ENCODE data around the gene ATF1. TPM values are rescaled to one million over a fixed set of nuclear protein-coding genes. Genes with fewer than 3 reads are reported as not detected.
"Not testable (repeated sequence)": the region's sequence is repeated elsewhere in the genome, so short reads cannot be mapped to it uniquely, and the experiment has no call there.

Gene ATF1
- total RNA-seq, 4 donors from 2014 or later = 16.8 to 24.9 (median 18.0) TPM

- no peak for DNase-seq (ENCODE audit: low spot score in 2 of 2)
- no peak for TF ChIP-seq CTCF (IDR thresholded peaks at IDR 0.05)
- no peak for TF ChIP-seq POLR2A (IDR thresholded peaks at IDR 0.05)
- no peak for TF ChIP-seq EP300 (IDR thresholded peaks at IDR 0.05)
- Histone ChIP-seq H3K27ac (no peak overlapping the region), H3K36me3 (no peaks in the 10 kb centered on the region), H3K4me1 (peaks cover 0 to 11% (median 0%) of the 10 kb centered on the region in 4 donors), H3K9me3 (peaks cover 0 to 9% (median 0%) of the 10 kb centered on the region in 4 donors), H3K4me3 (no peak overlapping the region), H3K27me3 (no peaks in the 10 kb centered on the region)
- 100% methylated on average over 1 of the region's 1 CpG for WGBS, 2 donors
Measured at GRCh38 chr12:50828121-50828520, 64.2 kb downstream of the ATF1 start.

- no peaks in the 10 kb centered on the region for H3K27me3 ChIP-seq
- H3K4me1 ChIP-seq = peaks cover 0 to 11% (median 0%) of the 10 kb centered on the region in 4 donors
- no peak for DNase-seq (ENCODE audit: low spot score in 2 of 2)
- TF ChIP-seq EP300 (IDR thresholded peaks at IDR 0.05) (no peak), CTCF (IDR thresholded peaks at IDR 0.05) (no peak), POLR2A (IDR thresholded peaks at IDR 0.05) (no peak)
- H3K4me3 ChIP-seq = no peak overlapping the region
- no peaks in the 10 kb centered on the region for H3K36me3 ChIP-seq
- H3K27ac ChIP-seq = no peak overlapping the region
- WGBS, 2 donors = 42 to 75% methylated on average over 2 of the region's 2 CpGs
- peaks cover 0 to 16% (median 0%) of the 10 kb centered on the region in 4 donors for H3K9me3 ChIP-seq
Measured at GRCh38 chr12:50828886-50829285, 65.0 kb downstream of the ATF1 start.

- not testable (repeated sequence) for H3K4me3 ChIP-seq; H3K27ac ChIP-seq; H3K4me1 ChIP-seq; DNase-seq (ENCODE audit: low spot score in 2 of 2); H3K27me3 ChIP-seq; H3K36me3 ChIP-seq
- H3K9me3 ChIP-seq = peaks cover 0 to 21% (median 0%) of the 10 kb centered on the region in 4 donors
Measured at GRCh38 chr12:50833801-50834200, 69.9 kb downstream of the ATF1 start.

- H3K4me1 ChIP-seq = peaks cover 0 to 7% (median 0%) of the 10 kb centered on the region in 4 donors
- WGBS, 2 donors = 84 to 85% methylated on average over 2 of the region's 2 CpGs
- DNase-seq (ENCODE audit: low spot score in 2 of 2) = no peak
- no peaks in the 10 kb centered on the region for H3K36me3 ChIP-seq
- peaks cover 0 to 4% of the 10 kb centered on the region in 2 donors for H3K27me3 ChIP-seq
- TF ChIP-seq CTCF (IDR thresholded peaks at IDR 0.05) (no peak), POLR2A (IDR thresholded peaks at IDR 0.05) (no peak), EP300 (IDR thresholded peaks at IDR 0.05) (no peak)
- H3K9me3 ChIP-seq = peaks cover 0 to 16% (median 0%) of the 10 kb centered on the region in 4 donors
- no peak overlapping the region for H3K27ac ChIP-seq
- H3K4me3 ChIP-seq = no peak overlapping the region
Measured at GRCh38 chr12:50839042-50839441, 75.1 kb downstream of the ATF1 start.

- Histone ChIP-seq H3K9me3 (peaks cover 0 to 13% (median 0%) of the 10 kb centered on the region in 4 donors), H3K27ac (no peak overlapping the region), H3K27me3 (peaks cover 0 to 4% of the 10 kb centered on the region in 2 donors), H3K4me3 (no peak overlapping the region), H3K36me3 (no peaks in the 10 kb centered on the region), H3K4me1 (peaks cover 0 to 7% (median 0%) of the 10 kb centered on the region in 4 donors)
- TF ChIP-seq CTCF (IDR thresholded peaks at IDR 0.05) (no peak), POLR2A (IDR thresholded peaks at IDR 0.05) (no peak), EP300 (IDR thresholded peaks at IDR 0.05) (no peak)
- WGBS, 2 donors = 97% methylated on average over 7 of the region's 7 CpGs
- DNase-seq (ENCODE audit: low spot score in 2 of 2) = no peak
Measured at GRCh38 chr12:50840809-50841487, 77.0 kb downstream of the ATF1 start.
